Neural progenitor cell (in vitro differentiated cells): ENCODE measurements around the gene SHH. TPM values are rescaled to one million over a fixed set of nuclear protein-coding genes. Genes with fewer than 3 reads are reported as not detected.

Experiments
- DNase-seq: peaks from one replicate; pipeline ENCODE4 v3.0.0-alpha.2; 2016; ENCODE audit warnings: low spot score
- H2AFZ ChIP-seq: fragments of 200-600 bp; sonication (generic); replicated peaks from 2 replicates; pipeline ENCODE4 v1.6.1; 2016; ENCODE audit warnings: antibody characterized with exemption
- H3F3A ChIP-seq: fragments of 200-600 bp; sonication (generic); 2 replicates; pipeline ENCODE4 v1.6.1; 2016; ENCODE audit warnings: antibody characterized with exemption, low read depth
- H3K27ac ChIP-seq: fragments of 200-600 bp; sonication (generic); 2 replicates; pipeline ENCODE4 v1.5.1; 2016; ENCODE audit warnings: mild to moderate bottlenecking
- H3K27me3 ChIP-seq: fragments of 200-600 bp; sonication (generic); 2 replicates; pipeline ENCODE4 v1.6.1; 2016; ENCODE audit warnings: mild to moderate bottlenecking, moderate library complexity
- H3K36me3 ChIP-seq: fragments of 200-600 bp; sonication (generic); 2 replicates; pipeline ENCODE4 v1.5.1; 2016
- H3K4me1 ChIP-seq: fragments of 200-600 bp; sonication (generic); 2 replicates; pipeline ENCODE4 v1.6.1; 2016; ENCODE audit warnings: mixed run types
- H3K4me2 ChIP-seq: fragments of 200-600 bp; sonication (generic); 2 replicates; pipeline ENCODE4 v1.6.1; 2016
- H3K4me3 ChIP-seq: fragments of 200-600 bp; sonication (generic); 2 replicates; pipeline ENCODE4 v1.5.1; 2016
- H3K79me2 ChIP-seq: fragments of 200-600 bp; sonication (generic); 2 replicates; pipeline ENCODE4 v1.6.1; 2016; ENCODE audit warnings: low read depth
- H3K9ac ChIP-seq: fragments of 200-600 bp; sonication (generic); 2 replicates; pipeline ENCODE4 v1.6.1; 2016
- H3K9me3 ChIP-seq: fragments of 200-600 bp; sonication (generic); 2 replicates; pipeline ENCODE4 v1.5.1; 2016; ENCODE audit warnings: low read depth
- H4K20me1 ChIP-seq: fragments of 200-600 bp; sonication (generic); 2 replicates; pipeline ENCODE4 v1.6.1; 2016; ENCODE audit warnings: low read depth
- H3K27ac Mint-ChIP-seq: 3 replicates; pipeline ENCODE4 v1.8.0; 2021; ENCODE audit warnings: mixed read lengths
- H3K27me3 Mint-ChIP-seq: 2 replicates; pipeline ENCODE4 v1.8.0; 2022; ENCODE audit warnings: low read depth, mild to moderate bottlenecking, inconsistent platforms, moderate library complexity, mixed read lengths; ENCODE audit not compliant: insufficient read depth
- H3K36me3 Mint-ChIP-seq: 3 replicates; pipeline ENCODE4 v1.8.0; 2021; ENCODE audit warnings: mixed read lengths
- H3K4me1 Mint-ChIP-seq: 3 replicates; pipeline ENCODE4 v1.8.0; 2021; ENCODE audit warnings: mixed read lengths
- H3K4me3 Mint-ChIP-seq: 3 replicates; pipeline ENCODE4 v1.8.0; 2021; ENCODE audit warnings: mild to moderate bottlenecking, moderate library complexity, mixed read lengths
- H3K9me3 Mint-ChIP-seq: 3 replicates; pipeline ENCODE4 v1.8.0; 2020; ENCODE audit warnings: mixed read lengths
- EZH2 ChIP-seq: fragments of 200-600 bp; sonication (generic); IDR thresholded peaks from 2 replicates; pipeline ENCODE4 v1.6.1; 2017; ENCODE audit warnings: antibody characterized with exemption, mild to moderate bottlenecking, moderate library complexity
- EZH2phosphoT487 ChIP-seq: fragments of 200-600 bp; sonication (generic); IDR thresholded peaks from 2 replicates; pipeline ENCODE4 v1.6.1; 2017; ENCODE audit warnings: antibody characterized with exemption
- total RNA-seq: library from RNA; depleted of rRNA; stranded (reverse); fragments of >200 nt; gene quantifications from 2 replicates; pipeline ENCODE4 v1.2.3, GENCODE V29; 2015; ENCODE audit warnings: low replicate concordance
- TF ChIP-seq, protein P1 (sequence below): fragments of 200-600 bp; sonication (generic); IDR thresholded peaks from 2 replicates; pipeline ENCODE4 v1.5.1; 2017; ENCODE audit warnings: antibody characterized with exemption, mild to moderate bottlenecking

Gene SHH
- total RNA-seq, 1 donor from 2014 or later = not detected

DNA sequence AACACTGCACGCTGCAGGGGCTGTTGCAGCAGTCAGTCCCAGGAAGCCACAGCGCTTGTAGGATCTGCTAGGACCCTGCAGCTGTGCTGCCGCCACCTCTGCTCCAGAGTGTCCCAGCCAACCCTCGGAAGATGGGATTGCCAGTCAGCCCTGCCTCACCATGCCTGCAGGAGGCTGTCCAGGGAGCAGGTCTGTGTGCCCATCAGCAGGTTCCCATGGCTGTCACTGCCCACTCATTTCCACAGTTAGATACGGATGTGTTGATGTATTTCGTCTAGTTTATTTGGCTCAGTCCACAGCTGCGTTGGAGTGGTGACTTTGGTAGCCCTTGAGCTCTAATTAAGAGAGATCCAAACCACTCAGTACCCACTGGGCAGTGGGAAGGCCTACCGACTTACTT lies 35.7 kb downstream of the SHH start:
- H3K27me3 ChIP-seq = no peaks in the 10 kb centered on the region
- H3K4me2 ChIP-seq = no peak overlapping the region
- Mint-ChIP-seq H3K36me3 (peaks cover 34% of the 10 kb centered on the region), H3K27ac (no peak overlapping the region), H3K9me3 (no peaks in the 10 kb centered on the region), H3K4me3 (no peak overlapping the region), H3K27me3 (peaks cover 8% of the 10 kb centered on the region), H3K4me1 (peaks cover 9% of the 10 kb centered on the region)
- H3K9me3 ChIP-seq = no peaks in the 10 kb centered on the region
- H3K9ac ChIP-seq = no peak overlapping the region
- no peaks in the 10 kb centered on the region for H3F3A ChIP-seq
- H3K27ac ChIP-seq = no peak overlapping the region
- TF ChIP-seq EZH2 = no peak
- no peak for TF ChIP-seq EZH2phosphoT487
- TF ChIP-seq, protein P1, sequence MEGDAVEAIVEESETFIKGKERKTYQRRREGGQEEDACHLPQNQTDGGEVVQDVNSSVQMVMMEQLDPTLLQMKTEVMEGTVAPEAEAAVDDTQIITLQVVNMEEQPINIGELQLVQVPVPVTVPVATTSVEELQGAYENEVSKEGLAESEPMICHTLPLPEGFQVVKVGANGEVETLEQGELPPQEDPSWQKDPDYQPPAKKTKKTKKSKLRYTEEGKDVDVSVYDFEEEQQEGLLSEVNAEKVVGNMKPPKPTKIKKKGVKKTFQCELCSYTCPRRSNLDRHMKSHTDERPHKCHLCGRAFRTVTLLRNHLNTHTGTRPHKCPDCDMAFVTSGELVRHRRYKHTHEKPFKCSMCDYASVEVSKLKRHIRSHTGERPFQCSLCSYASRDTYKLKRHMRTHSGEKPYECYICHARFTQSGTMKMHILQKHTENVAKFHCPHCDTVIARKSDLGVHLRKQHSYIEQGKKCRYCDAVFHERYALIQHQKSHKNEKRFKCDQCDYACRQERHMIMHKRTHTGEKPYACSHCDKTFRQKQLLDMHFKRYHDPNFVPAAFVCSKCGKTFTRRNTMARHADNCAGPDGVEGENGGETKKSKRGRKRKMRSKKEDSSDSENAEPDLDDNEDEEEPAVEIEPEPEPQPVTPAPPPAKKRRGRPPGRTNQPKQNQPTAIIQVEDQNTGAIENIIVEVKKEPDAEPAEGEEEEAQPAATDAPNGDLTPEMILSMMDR = no peak
- H3K36me3 ChIP-seq = no peaks in the 10 kb centered on the region
- H3K4me1 ChIP-seq = no peaks in the 10 kb centered on the region
- peaks cover 19% of the 10 kb centered on the region for H4K20me1 ChIP-seq
- no peak overlapping the region for H2AFZ ChIP-seq
- H3K79me2 ChIP-seq = no peaks in the 10 kb centered on the region
- no peak for DNase-seq
- no peak overlapping the region for H3K4me3 ChIP-seq

DNA sequence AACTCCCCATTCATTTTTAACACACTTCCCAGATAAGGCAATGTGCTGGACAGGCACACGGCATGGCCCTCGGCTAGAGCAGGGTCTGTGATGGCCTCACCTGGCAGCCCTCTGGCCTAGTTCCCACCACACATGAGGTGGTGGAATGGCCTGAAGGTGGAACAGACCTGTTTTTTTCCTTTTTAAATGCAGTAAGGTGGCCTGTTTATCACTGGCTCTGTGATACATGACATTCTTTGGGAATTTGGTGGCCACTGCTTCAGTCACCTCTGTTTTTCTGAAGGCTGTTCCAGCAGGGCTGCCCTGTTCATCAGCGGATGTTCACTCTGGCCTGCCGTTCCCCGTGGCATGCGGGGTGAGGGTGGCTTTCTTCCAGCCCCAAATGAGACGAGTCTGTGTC lies 36.6 kb downstream of the SHH start:
- Histone ChIP-seq H3K27ac (no peak overlapping the region), H4K20me1 (peaks cover 26% of the 10 kb centered on the region), H3K4me3 (no peak overlapping the region), H3K79me2 (no peaks in the 10 kb centered on the region), H3K27me3 (no peaks in the 10 kb centered on the region), H3F3A (no peaks in the 10 kb centered on the region), H3K9ac (no peak overlapping the region), H3K36me3 (peaks cover 4% of the 10 kb centered on the region), H3K4me2 (no peak overlapping the region), H2AFZ (no peak overlapping the region), H3K4me1 (no peaks in the 10 kb centered on the region), H3K9me3 (no peaks in the 10 kb centered on the region)
- Mint-ChIP-seq H3K4me1 (peaks cover 4% of the 10 kb centered on the region), H3K27me3 (peaks cover 8% of the 10 kb centered on the region), H3K9me3 (no peaks in the 10 kb centered on the region), H3K4me3 (no peak overlapping the region), H3K36me3 (peaks cover 26% of the 10 kb centered on the region), H3K27ac (no peak overlapping the region)
- DNase-seq = no peak
- TF ChIP-seq EZH2 (no peak), EZH2phosphoT487 (no peak)
- TF ChIP-seq, protein P1 = no peak

DNA sequence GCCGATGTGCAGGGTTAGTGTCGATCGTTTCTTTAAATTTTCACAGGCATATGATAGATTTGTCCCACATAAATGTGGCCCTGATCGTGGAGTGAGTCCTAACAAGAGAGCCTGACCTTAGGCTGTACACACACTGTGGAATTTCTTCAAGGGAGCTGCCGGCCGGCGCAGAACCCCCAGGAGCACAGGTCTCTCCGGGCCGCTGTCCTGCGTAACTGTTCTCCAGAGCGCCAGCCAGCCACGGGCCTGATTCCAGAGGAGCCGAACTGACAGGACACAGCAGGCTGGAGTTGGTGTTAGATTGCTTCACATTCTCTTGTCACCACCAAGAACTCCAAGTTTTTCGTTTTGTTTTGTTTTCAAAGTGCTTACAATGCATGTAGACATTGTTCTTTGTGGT lies 37.3 kb downstream of the SHH start:
- H3K27me3 Mint-ChIP-seq = peaks cover 6% of the 10 kb centered on the region
- peaks cover 26% of the 10 kb centered on the region for H4K20me1 ChIP-seq
- peaks cover 24% of the 10 kb centered on the region for H3K36me3 Mint-ChIP-seq
- H3K27ac ChIP-seq = no peak overlapping the region
- no peaks in the 10 kb centered on the region for H3K79me2 ChIP-seq
- H3K9ac ChIP-seq = no peak overlapping the region
- H3K4me1 ChIP-seq = no peaks in the 10 kb centered on the region
- H3K27me3 ChIP-seq = no peaks in the 10 kb centered on the region
- no peak overlapping the region for H3K4me3 Mint-ChIP-seq
- no peaks in the 10 kb centered on the region for H3K9me3 ChIP-seq
- H3K9me3 Mint-ChIP-seq = no peaks in the 10 kb centered on the region
- no peak overlapping the region for H3K4me3 ChIP-seq
- no peak overlapping the region for H2AFZ ChIP-seq
- no peaks in the 10 kb centered on the region for H3F3A ChIP-seq
- no peak for DNase-seq
- H3K36me3 ChIP-seq = peaks cover 4% of the 10 kb centered on the region
- no peak overlapping the region for H3K27ac Mint-ChIP-seq
- TF ChIP-seq EZH2 = no peak
- TF ChIP-seq EZH2phosphoT487 = no peak
- TF ChIP-seq, protein P1 = no peak
- H3K4me2 ChIP-seq = no peak overlapping the region
- no peaks in the 10 kb centered on the region for H3K4me1 Mint-ChIP-seq
